GM18870 (cell line): Measurements from ENCODE around the gene ADAMTS1.
"Not testable (repeated sequence)": the region's sequence is repeated elsewhere in the genome, so short reads cannot be mapped to it uniquely, and the experiment has no call there.

Experiments used
- ATAC-seq: cut with Tn5 transposase; IDR thresholded peaks from one replicate; pipeline ENCODE4 v1.9.1; 2021; ENCODE audit warnings: moderate library complexity; ENCODE audit not compliant: unreplicated experiment

ADAMTS1 gene

DNA sequence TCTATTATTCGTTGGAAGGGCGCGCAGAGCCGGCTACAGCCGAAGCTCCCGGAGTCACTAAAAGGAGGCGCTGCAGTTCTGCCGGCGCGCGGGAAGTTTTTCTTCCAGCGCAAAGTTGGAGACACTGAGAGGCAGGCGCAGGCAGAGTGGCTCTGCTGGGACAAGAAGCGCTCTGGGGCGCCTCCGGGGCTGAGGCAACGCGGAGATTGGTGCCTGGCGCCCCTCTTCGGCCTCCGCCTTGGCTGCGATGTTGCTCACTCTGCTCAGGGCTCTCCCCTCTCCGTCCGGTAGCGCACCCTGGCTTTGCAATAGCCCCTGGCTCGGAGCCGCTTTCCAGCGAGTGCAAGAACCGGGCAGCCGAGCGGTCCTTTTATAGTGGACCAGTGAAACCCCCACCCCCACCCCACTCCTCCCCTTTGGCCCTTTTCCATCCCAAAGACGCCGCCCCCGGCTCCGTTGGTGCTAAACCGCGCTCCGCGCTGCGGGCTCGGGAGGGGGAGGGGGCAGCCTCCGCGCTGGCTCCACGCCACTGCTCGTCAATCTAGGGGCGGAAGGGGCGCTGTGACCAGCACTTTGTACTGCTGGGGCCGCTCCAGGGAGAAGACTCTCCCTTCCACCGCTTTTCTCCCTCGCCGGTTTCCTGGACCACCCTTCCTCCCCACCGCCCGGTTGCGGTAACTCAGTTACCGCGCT lies at the start of gene ADAMTS1:
TSS of gene ADAMTS1 (minus strand) at position 344 of the 693 bp plus-strand sequence. CDS start 455 bp downstream, outside the sequence.
- ATAC-seq, result no peak

DNA sequence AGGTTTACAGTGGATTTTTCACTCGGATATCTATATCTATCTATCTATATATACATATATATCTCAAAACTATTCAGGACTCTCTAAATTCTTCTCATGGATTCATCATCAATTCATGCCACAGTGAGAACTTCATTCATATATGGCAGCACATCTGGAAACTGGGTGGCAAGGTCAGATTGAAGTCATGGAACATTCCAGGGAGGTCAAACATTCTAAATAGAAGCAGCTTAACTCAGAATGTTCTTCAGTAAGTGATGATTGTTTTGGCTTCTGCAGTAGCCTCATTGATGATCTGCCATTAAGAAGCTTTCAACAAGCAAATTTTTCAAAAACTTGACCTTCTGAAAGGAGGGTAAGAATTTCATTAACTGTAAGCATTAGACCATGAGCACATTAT lies 46.9 kb upstream of the ADAMTS1 start:
- no peak for ATAC-seq

DNA sequence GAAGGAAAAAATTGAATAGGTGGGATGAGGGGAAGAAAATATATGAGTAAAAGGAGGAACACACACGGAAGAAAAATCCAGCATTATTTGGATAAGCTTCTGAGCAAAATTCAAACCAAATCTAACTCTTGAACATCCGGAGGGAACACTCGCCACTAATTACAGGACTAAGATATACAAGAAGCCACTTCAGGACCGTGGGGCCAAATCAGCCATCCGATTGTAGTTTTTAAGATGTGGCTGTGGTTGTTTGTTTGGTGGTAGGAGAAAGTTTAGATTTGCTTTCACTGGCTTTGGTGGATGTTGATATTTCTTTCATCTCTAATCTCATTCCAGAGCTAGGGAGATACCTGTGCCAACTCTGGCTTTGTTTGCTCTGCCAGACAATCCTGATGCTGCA lies 43.7 kb upstream of the ADAMTS1 start:
- no peak for ATAC-seq

DNA sequence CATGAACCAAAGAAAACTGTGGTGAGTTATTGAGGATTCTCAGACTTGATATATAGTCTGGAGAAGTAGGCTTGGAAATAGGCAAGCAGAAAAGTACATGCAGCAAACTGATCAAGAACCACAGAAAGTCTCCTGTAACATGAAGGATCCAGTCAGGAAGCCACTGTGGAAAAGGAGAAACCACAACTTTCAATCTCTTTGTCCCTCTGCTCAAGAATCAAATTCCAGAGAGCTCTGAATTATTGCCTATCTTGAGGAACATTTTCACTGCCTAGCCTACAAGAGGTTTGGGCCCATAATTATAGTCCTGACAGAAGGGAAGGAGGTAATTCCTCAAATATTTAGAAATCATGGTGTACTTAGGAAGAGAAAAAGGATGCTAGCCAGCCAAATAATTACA lies 43.0 kb upstream of the ADAMTS1 start:
- ATAC-seq, result no peak

DNA sequence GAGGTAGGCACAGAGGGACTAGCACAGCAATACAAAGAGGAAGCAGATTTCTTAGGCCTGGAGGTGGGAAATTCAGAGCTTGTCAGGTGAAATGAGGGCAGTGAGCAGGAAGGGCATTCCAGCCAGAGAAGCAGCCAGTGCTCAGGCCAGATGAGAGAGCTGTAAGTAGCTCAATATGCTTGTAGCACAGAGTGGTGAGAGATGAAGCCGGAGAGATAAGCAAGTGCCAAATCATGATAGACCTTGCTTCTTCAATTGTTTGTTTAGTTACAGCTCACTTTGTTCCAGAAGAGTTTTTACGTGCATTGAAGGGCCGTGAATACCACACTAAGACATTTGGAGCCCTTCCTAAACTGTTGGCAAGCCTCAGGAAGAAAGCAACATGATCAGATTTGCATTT lies 42.0 kb upstream of the ADAMTS1 start:
- ATAC-seq, result no peak

DNA sequence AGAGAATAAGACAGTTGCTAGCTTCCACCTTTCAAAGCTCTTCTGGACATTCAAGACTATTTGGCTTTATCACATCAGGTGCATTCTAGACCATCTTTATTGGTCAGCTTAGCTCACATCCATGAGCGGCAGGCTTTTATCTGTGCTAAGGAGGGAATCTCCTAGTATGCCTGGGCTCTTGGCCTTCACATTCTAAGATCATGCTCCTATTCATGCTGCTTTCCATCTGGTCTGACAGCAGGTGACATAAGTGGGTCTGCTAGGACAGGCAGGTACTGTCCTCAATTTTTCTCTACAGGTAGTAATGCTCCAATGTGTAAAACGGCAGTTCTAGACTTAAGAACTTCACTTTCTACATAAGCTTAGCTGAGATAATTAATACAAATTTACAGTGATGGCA lies 39.2 kb upstream of the ADAMTS1 start:
- ATAC-seq, result no peak

DNA sequence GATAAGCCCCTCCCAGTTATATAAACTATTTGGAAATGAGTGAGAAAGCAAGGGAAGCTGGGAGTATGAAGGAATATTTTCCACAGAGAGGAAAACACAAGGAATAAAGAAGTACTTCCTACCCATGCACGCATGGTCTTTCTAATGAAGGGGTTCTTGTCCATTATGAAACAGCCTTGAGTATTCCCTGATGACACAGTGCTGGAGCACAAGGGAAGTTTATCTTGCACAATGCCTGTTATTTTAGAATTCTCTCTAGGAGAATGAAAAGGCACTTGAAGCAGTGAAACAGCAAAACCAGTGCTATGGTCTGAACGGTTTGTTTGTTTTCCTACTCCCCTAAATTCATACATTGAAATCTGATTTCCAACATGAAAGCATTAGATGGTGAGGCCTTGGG lies 38.6 kb upstream of the ADAMTS1 start:
- ATAC-seq, result no peak

DNA sequence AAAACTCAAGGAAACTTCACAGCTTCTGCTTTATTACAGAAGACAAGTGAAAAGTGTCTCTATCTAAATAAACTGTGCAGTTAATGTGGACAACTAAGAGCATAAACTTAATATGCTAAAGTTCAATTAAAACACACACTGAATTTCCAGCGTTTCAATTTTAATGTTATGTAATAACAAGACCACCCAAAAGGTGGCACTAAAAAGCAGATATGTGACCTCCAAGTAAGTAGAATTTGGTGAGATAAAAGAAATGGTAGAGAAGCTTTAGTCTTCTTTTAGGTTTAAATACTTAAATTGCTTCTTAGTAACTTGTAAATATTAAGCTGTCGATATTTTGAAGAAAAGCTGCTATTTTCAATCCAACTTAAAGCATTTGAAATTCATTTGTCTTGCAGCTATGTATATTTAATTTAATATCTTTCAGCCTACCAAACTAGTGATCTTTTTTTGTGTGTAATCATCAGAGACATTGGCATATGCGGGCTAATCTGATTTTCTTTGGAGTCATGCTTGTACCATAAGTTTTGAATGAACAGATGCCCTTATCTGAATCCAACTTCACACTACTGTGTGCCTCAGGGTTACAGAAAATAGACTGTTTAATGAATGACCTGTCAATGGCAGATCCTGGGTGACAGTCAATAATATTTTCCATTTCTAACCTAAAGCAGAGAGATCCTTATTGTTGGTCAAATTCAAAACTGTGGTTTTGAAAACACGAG lies 36.5 kb upstream of the ADAMTS1 start:
- ATAC-seq, result no peak

DNA sequence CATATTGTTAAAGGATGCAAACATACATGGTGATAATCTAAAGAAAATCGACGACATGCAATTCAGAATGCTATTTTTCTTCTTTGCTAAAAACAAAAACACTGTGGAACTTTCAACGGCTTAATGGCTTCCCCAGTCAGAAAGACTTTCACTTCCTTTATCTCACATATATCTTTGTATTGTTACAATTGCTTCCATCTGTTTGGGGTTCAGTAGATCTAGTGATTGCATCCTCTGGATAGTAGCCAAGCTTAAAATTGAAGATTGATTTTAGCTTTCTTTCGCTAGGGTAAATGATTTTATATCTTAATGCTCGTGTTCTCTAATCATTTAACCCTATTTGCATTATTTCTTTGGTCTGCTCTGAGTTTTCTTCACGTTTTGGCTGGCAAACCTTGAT lies 31.8 kb upstream of the ADAMTS1 start:
- no peak for ATAC-seq

DNA sequence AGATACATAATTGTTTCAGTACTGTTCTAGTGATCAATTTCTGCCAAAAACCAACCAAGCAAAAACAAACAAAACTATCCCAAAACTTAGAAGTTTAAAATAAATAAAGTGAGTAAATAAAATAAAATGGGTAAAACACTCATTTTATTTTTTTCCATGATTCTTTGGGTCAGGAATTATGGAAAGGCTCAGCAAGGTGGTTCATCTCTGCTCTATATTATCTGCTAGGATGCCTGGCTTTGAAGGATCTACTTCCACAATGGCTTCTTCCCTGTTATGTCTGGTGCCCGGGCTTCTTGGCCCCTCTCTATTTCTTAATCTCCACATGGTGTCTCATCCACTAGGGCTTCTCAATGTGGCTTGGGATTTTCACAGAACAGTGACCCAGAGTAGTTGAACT lies 29.1 kb upstream of the ADAMTS1 start:
- ATAC-seq, result no peak

DNA sequence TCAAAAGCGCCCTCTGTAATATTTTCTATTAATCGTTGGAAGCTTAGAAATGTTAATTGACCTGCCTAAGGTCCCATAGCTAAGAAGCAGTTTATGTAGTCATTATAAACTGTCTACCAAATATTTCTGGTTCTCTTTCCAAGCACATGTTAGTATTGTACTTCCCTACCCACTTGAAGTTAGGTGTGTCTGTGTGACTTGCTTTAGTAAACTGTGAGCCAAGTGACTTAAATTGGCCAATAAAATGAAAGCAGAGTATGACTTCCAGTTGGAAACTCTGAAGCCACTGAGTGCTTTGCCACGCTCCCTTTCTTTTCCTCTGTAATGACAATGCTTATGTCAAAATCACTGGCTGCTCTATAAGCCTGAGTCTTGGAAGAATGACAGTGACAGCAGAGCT lies 20.6 kb upstream of the ADAMTS1 start:
- ATAC-seq, result no peak

DNA sequence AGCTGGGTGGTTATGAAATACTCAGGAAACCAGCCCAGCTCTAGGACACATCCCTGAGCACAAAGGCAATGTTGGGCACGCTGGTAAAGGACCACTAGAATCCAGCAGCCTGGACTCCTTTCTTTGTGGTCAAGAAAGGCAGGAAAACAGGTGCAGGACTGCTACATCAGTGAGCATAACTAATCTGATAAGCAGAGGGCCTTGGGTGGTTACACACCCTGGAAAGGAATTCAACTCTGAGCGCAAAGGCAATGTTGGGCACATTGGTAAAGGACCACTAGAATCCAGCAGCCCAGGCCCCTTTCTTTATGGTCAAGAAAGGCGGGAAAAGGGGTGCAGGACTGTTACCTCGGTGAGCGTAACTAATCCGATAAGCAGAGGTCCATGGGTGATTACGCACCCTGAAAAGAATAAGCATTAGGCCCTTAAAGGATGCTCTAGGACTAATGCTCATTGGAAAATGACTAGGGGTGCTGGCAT lies 11.7 kb upstream of the ADAMTS1 start:
- not testable (repeated sequence) for ATAC-seq

DNA sequence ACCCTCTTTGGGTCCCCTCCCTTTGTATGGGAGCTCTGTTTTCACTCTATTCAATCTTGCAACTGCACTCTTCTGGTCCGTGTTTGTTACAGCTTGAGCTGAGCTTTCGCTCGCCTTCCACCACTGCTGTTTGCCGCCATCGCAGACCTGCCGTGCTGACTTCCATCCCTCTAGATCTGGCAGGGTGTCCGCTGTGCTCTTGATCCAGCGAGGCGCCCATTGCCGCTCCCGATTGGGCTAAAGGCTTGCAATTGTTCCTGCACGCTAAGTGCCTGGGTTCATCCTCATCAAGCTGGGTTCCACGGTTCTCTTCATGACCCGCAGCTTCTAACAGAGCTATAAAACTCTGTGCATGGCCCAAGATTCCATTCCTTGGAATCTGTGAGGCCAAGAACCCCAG lies 9.5 kb upstream of the ADAMTS1 start:
- not testable (repeated sequence) for ATAC-seq

DNA sequence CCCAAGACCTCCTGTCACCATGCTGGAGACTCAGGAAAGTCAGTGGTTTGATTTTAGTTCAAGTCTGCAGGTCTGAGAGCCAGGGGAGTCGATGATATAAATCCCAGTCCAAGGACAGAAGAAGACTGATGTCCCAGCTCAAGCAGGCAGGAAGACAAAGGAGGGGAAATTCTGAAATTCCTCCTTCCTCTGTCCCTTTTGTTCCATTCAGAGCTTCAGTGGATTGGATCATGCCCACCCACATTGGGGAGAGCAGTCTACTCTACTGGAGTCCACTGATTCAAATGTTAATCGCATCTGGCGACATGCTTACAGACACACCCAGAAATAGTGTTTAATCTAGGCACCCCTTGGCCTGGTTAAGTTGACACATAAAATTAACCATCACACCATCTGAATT lies 7.2 kb upstream of the ADAMTS1 start:
- ATAC-seq, result no peak

DNA sequence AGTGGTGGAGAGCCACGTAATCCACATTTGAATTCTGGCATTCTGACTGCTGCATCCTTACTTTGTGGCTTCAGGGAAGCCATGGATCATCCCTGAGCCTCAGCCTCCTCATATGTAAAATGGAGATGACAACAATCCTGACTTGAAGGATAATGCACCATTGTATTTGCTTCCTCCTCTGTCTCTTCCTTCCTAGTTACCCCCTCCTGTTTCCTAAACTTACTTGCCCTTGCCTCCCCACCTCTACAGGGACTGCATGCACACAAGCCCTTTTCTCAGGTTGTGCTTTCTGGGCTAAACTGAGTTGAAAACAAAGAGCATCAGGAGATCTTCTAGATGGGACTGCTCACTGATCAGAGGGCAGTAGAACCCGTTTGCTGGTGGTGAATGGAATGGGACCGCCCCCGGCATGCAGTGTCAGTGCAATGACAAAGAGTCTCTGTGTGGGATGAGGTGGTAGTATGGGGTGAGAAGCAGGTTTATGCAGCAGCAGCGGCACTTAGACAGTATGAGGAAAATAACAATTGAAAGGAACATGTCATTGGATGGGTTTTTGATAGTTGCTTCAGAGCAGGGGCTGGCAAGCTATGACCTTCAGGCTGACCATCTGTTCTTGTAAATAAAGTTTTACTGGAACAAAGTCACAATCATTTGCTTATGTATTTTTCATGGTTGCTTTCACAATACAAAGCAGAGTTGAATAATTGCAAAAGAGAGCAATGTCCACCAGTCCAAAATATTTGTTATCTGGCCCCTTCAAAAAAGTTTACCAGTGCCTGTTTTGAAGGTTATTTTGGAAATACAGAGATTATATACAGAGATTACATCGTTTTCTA lies 6.1 kb upstream of the ADAMTS1 start:
- no peak for ATAC-seq

DNA sequence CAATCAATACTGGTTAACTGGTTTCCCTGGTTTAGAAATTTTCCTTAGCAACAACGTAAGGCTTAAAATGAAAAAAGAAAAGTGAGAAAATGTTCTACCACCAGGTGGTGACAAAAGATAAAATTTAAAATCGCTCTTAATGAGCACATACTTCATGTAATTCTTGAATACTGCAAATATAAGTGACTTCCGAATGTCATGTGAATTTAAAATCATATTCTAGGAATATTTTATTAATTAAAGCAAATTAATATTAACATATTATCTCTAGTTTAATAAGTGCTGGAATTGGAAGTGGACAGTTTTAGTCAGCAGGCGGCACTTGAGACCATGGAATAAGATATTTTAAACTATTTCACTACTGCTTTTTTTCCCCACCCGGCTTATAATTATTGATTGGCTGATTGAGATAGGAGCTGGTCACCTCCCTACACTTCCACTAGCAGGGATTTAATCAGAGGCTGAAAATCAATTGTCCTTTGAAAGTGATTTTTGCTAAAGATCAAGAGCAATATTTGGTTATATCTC lies 5.0 kb upstream of the ADAMTS1 start:
- ATAC-seq, result no peak

DNA sequence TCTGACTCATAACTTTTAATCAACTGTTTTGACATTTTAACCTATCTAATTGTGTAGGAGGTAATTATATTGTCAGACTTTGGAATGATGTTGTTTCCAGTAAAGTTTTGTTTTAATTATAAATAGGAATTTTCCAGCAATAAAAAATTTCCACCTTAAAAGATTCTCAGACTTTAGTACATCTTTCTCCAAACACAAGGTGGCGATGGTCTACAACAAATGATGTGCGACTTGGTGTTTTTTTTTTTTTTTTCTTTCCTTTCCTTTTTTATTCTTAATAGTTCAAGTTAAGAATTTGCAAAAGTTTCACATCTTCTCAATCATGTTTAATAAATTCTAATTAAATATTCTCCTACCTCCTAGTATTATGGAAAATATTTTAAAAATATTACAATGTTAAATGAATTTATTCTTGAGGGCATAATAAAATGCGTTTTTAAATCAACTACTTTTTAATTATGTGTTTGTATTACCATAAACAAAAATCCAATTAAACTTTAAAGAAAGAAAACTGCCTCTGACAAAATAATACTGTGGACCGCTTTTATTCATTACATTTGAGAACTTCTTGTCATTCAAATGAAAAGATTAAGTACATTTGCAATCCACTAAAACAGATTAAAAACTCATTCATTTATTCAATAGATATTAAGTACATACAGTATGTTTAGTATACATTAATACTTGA lies 4.4 kb upstream of the ADAMTS1 start:
- no peak for ATAC-seq

DNA sequence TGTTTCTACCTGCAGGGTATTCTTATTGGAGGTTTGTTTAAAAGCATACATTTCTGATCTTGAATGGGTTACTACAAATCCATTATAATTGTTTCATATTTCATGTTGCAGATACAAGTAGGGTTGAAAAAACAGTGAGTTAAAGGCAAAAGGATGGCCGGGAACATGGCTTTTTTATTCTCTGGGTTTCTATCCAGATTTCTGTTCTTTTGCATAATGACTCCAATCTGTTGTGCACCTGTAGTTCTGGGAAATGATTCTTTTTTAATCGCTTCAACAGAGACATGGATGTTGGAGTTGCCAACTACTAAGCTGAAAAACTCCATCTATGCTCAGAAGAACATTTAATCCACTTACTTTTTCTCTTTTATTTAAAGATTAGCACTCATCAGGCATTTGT lies 2.7 kb upstream of the ADAMTS1 start:
- no peak for ATAC-seq

DNA sequence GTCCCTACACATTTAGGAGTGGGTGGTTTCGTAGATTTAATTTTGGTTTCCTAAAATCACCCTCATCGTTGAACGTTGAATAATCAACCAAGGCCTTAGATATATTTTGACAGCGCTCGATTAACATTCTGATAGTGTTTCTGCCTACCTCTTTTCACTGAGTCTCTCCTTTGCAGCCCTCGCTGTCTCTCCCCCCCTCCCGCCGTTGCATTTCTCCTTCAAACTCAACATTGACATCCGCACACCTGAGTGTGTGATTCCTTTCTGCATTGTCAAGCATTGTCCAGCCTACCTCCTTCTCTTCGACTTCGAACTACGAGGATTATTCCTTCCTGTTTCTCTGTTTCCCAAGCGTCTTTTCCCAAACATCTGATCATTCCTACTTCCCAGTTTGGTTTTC lies 1.8 kb upstream of the ADAMTS1 start:
- ATAC-seq, result no peak

DNA sequence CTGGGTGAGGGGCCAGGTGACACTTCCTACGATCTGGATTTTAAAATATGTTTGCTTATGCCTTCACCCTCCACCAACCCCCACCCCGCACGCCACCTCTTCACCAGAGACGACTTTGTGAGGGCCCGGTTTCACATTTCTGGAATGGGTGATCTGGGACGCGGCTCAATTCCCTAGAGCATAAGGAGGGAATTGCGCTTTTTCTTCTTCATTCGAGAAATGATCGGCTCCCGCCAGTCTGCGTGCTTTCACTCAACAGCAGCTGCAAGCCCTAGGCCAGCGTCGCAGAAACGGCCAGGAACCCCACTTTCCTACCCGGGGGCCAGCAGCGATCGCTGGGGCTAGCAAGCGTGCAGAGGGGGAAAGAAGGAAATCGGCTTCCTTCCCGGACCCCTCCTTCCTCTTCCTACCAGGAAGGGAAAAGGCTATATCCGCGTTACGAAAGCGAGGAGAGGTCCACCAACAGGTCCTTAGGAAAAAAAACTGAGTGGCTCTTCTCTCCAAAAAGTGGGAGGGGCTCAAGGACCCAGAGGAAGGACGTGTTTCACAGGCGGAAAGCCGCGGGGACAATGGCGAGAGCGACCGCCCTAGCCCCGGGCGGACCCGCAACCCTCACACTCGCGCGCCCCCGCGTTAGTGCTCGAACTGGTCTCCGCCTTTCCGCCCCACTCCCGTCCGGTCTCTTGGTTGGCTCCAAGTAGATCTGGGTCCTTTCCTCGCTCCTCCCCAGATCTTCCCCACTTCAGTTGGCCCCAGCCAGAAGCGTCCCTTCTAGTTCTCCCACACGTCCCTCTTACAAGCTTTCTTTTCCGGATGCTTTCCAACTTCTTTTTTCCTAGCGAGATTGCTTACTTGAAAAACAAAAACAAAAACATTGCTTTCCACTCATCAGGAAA lies 1.1 kb upstream of the ADAMTS1 start:
- ATAC-seq, result no peak
